ENCODE data around the gene ATXN1L.
"Not testable (repeated sequence)": the region's sequence is repeated elsewhere in the genome, so short reads cannot be mapped to it uniquely, and the experiment has no call there.

Gene ATXN1L

DNA sequence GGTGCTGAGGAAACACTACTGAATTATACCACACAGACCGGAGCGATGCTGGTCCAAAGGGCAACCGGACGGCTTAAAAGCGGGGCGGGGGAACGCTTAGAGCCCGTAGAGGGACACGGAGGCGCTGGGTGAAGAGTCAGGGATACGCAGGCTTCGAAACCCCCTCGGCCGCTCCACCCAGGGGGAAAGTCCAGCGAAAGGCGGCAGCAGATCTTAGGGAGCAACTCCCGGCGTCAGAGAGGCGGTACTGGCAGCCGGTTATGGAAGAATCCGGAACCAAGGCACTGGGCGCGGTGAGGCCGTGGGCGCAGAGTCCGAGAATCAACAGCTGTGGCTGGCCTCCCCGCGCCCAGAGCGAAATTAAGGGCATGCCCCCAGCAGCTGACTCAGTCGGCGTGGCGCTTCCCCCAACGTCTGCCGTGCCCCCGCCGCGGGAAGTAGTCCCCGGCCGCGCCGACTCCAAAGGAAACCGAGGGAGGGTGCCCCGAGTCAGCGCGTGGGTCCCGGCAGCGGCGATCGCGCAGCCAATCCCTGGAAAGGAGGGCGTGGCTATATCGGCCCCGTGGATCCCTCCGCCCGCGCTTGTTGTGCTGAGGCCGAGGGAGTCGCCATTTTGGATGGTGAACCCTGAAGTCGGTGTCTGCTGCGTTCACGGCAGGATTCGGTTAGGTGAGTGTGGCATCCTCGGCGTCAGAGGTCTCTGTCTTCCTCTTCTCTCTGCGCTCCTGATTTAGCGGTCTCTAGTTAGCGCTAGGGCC lies 49.3 kb downstream of the ATXN1L start, which contains the start of gene IST1:
Gene IST1 (plus strand): TSS at position 611 of the 758 bp plus-strand sequence. CDS start 20,110 bp downstream, outside the sequence.
- peak; percentile 98 to 99 for DNase-seq

GRCh38 chr16:71895679-71896365 lies 50.0 kb downstream of the ATXN1L start:
- no peak for DNase-seq

DNA sequence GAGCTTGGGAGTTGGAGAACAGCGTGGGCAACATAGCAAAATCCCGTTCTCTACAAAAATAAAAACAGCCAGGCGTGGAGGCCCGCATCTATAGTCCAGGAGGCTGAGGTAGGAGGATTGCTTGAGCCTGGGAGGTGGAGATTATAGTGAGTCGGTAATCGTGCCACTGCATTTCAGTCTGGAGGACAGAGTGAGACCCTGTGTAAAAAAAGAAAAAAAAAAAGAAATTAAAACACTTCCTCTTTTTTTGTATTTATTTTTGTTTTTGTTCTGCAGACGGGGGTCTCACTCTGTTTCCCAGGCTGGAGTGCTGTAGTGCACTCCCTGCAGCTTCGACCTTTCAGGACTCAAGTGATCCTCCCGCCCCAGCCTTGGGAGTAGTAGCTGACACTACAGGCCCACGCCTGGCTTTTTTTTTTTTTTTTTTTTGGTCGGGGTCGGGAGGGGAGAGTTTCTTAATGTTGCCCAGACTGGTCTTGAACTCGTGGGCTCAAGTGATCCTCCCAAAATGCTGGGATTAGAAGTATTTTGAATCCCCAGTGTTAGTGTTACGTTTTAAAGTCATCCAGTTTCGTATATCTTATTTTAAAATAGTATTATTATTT lies 51.1 kb downstream of the ATXN1L start:
- DNase-seq: no peak

- DNase-seq: no peak
Measured at GRCh38 chr16:71899171-71899570, 53.4 kb downstream of the ATXN1L start.

DNA sequence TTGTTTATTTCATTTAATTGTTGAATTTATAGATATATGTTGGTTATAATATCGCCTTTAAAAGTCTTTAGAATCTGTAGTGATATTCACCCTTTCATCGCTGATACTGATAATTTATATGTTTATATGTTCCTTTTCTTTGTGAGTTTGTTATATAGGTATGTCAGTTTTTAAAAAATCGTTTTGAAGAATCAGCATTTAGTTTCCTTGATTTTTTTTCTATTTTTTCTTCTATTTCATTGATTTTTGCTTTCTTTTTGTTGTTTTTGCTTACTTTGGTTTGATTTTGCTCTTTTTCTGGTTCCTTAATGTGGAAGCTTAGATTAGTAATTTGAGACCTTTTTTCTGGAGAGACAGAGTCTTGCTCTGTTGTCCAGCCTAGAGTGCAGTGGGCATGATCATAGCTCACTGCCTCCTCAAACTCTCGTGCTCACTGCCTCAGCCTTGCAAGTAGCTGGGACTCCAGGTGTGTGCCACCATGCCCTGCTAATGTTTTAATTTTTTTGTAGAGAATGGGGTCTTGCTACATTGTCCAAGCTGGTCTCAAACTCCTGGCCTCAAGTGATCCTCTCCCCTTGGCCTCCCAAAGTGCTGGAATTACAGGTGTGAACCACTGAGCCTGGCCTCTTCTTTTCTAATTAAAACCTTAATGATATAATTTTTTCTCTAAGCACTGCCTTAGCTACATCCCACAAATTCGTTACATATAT lies 57.0 kb downstream of the ATXN1L start:
- no peak for DNase-seq

GRCh38 chr16:71903608-71904007 lies 57.8 kb downstream of the ATXN1L start:
- DNase-seq: no peak

- no peak for DNase-seq
Measured at GRCh38 chr16:71904239-71904638, 58.5 kb downstream of the ATXN1L start.

- DNase-seq: not testable (repeated sequence)
Measured at GRCh38 chr16:71905765-71906164, 60.0 kb downstream of the ATXN1L start.

Measured in activated T-cell treated with anti-CD3 and anti-CD28 coated beads, Interleukin-2, amount 50 U/mL, for 48 hours (primary cell).